Liver (tissue), 9 donors: Measurements from ENCODE around the gene BLID. TPM values are rescaled to one million over a fixed set of nuclear protein-coding genes. Genes with fewer than 3 reads are reported as not detected.
A peak's percentile ranks its signal among the peaks of the same experiment; 100 is the strongest.

Source experiments
- DNase-seq: peaks from one replicate; pipeline ENCODE4 v3.0.0-alpha.2; 2017; ENCODE audit warnings: low spot score
- H3K27ac ChIP-seq, 2 donors: one replicate each; pipeline ENCODE4 v1.7.0; 2013; ENCODE audit warnings: inconsistent platforms in 2 of 2, low read length in 2 of 2, control low read depth in 1 of 2, low read depth in 1 of 2, mild to moderate bottlenecking in 1 of 2
- H3K27me3 ChIP-seq, 4 donors: one replicate each; pipeline versions ENCODE4 v1.6.1 to v1.7.0; 2013; ENCODE audit warnings: low read length in 3 of 4, inconsistent platforms in 1 of 4, mild to moderate bottlenecking in 1 of 4, moderate library complexity in 1 of 4; ENCODE audit not compliant: control insufficient read depth in 4 of 4, insufficient read depth in 4 of 4
- H3K36me3 ChIP-seq, 4 donors: one replicate each; pipeline versions ENCODE4 v1.6.1 to v1.7.0; 2013; ENCODE audit warnings: low read length in 3 of 4, mild to moderate bottlenecking in 3 of 4, low read depth in 1 of 4, moderate library complexity in 1 of 4; ENCODE audit not compliant: control insufficient read depth in 4 of 4, insufficient read depth in 3 of 4
- H3K4me1 ChIP-seq, 4 donors: one replicate each; pipeline versions ENCODE4 v1.6.1 to v1.7.0; 2013; ENCODE audit warnings: low read length in 3 of 4, mild to moderate bottlenecking in 3 of 4, moderate library complexity in 1 of 4; ENCODE audit not compliant: control insufficient read depth in 4 of 4, insufficient read depth in 4 of 4
- H3K4me3 ChIP-seq, 3 donors: one replicate each; pipeline versions ENCODE4 v1.6.1 to v1.7.0; 2013; ENCODE audit warnings: low read length in 3 of 3, control low read depth in 1 of 3, low read depth in 1 of 3, mild to moderate bottlenecking in 1 of 3
- H3K9ac ChIP-seq, 2 donors: one replicate each; pipeline ENCODE4 v1.7.0; 2013; ENCODE audit warnings: low read length in 2 of 2, mild to moderate bottlenecking in 2 of 2, moderate library complexity in 2 of 2, control low read depth in 1 of 2, low read depth in 1 of 2
- H3K9me3 ChIP-seq, 4 donors: one replicate each; pipeline versions ENCODE4 v1.6.1 to v1.7.0; 2013; ENCODE audit warnings: low read length in 3 of 4; ENCODE audit not compliant: control insufficient read depth in 4 of 4
- CTCF ChIP-seq: fragments of 150-350 bp; IDR thresholded peaks from 2 replicates; pipeline ENCODE4 v1.5.1; 2017; ENCODE audit warnings: improper control_type of control experiment, low read depth, low read length; ENCODE audit not compliant: missing input control
- EGR1 ChIP-seq, 2 donors: IDR thresholded peaks; 2 replicates each; pipeline ENCODE4 v1.6.1; 2016 to 2018; ENCODE audit warnings: antibody characterized with exemption in 2 of 2, low read depth in 2 of 2
- FOXA1 ChIP-seq: IDR thresholded peaks from 2 replicates; pipeline ENCODE4 v1.6.1; 2016; ENCODE audit warnings: antibody characterized with exemption
- GABPA ChIP-seq, 2 donors: IDR thresholded peaks in 1 of 2; conservative IDR thresholded peaks in 1 of 2; 2 replicates each; pipeline ENCODE4 v1.6.1; 2016; ENCODE audit warnings: antibody characterized with exemption in 2 of 2, mild to moderate bottlenecking in 1 of 2, moderate library complexity in 1 of 2
- HNF4A ChIP-seq, 2 donors: conservative IDR thresholded peaks; 2 replicates each; pipeline ENCODE4 v1.6.1; 2016; ENCODE audit warnings: antibody characterized with exemption in 2 of 2, mild to moderate bottlenecking in 2 of 2
- HNF4G ChIP-seq: IDR thresholded peaks from 2 replicates; pipeline ENCODE4 v1.6.1; 2016; ENCODE audit warnings: antibody characterized with exemption
- JUND ChIP-seq, 2 donors: IDR thresholded peaks; 2 replicates each; pipeline ENCODE4 v1.6.1; 2016; ENCODE audit warnings: antibody characterized with exemption in 2 of 2
- NR2F2 ChIP-seq: IDR thresholded peaks from 2 replicates; pipeline ENCODE4 v1.6.1; 2016; ENCODE audit warnings: antibody characterized with exemption
- RAD21 ChIP-seq, 2 donors: IDR thresholded peaks; 2 replicates each; pipeline ENCODE4 v1.6.1; 2016; ENCODE audit warnings: antibody characterized with exemption in 2 of 2, mild to moderate bottlenecking in 2 of 2
- REST ChIP-seq: IDR thresholded peaks from 2 replicates; pipeline ENCODE4 v1.6.1; 2016; ENCODE audit warnings: antibody characterized with exemption, mild to moderate bottlenecking
- RXRA ChIP-seq, 2 donors: IDR thresholded peaks; 2 replicates each; pipeline ENCODE4 v1.6.1; 2017 to 2018; ENCODE audit warnings: antibody characterized with exemption in 2 of 2, mild to moderate bottlenecking in 1 of 2
- SP1 ChIP-seq: IDR thresholded peaks from 2 replicates; pipeline ENCODE4 v1.6.1; 2018; ENCODE audit warnings: antibody characterized with exemption, mild to moderate bottlenecking
- TAF1 ChIP-seq: conservative IDR thresholded peaks from 2 replicates; pipeline ENCODE4 v1.6.1; 2016; ENCODE audit warnings: antibody characterized with exemption, mild to moderate bottlenecking
- YY1 ChIP-seq: IDR thresholded peaks from 2 replicates; pipeline ENCODE4 v1.6.1; 2016; ENCODE audit warnings: antibody characterized with exemption, mild to moderate bottlenecking
- WGBS: extraction: QIAGEN DNeasy Blood & Tissue Kit; methylation state at CpG from one replicate; pipeline ENCODE4 v1.1.7; 2013; 5-methylcytosine and 5-hydroxymethylcytosine counted together
- polyA plus RNA-seq, 2 donors: library from polyadenylated mRNA; stranded (reverse) in 1 of 2; unstranded in 1 of 2; fragments of 200-250 nt in 1 of 2; fragments of >200 nt in 1 of 2; fragmentation: Nextera tagmentation in 1 of 2; extraction: Ambion mirVana in 1 of 2; gene quantifications; one replicate each; pipeline versions ENCODE4 v1.2.1 to v1.2.3, GENCODE V29; 2013 to 2015
- total RNA-seq, 2 donors: library from RNA; depleted of rRNA; stranded (reverse); fragments of >200 nt; gene quantifications; one replicate each; pipeline ENCODE4 v1.2.3, GENCODE V29; 2014
- TF ChIP-seq, protein P1 (sequence below): IDR thresholded peaks from 2 replicates; pipeline ENCODE4 v1.6.1; 2016; ENCODE audit warnings: antibody characterized with exemption
- TF ChIP-seq, protein P2 (sequence below): IDR thresholded peaks from 2 replicates; pipeline ENCODE4 v1.6.1; 2016; ENCODE audit warnings: antibody characterized with exemption
- TF ChIP-seq, protein P3 (sequence below): IDR thresholded peaks from 2 replicates; pipeline ENCODE4 v1.6.1; 2016; ENCODE audit warnings: antibody characterized with exemption
- donor health status: healthy.
- donor health status: healthy.
- donor health status: healthy.
- donor health status: healthy.
- donor health status: healthy.

Gene BLID
- total and polyA plus RNA-seq, 4 donors = 0.18 to 0.84 (median 0.33) TPM; not detected in 1

GRCh38 chr11:122100037-122100755 lies 15.8 kb downstream of the BLID start:
- no peak overlapping the region for H3K27ac ChIP-seq
- H3K9me3 ChIP-seq = no peaks in the 10 kb centered on the region
- TF ChIP-seq GABPA (IDR thresholded peaks at IDR 0.05 in 1 of 2, conservative IDR thresholded peaks at IDR 0.05 in 1 of 2) (no peak), SP1 (no peak), EGR1 (IDR thresholded peaks at IDR 0.05; ENCODE audit: low read depth in 2 of 2) (no peak), TAF1 (no peak), RAD21 (IDR thresholded peaks at IDR 0.05) (no peak), HNF4A (conservative IDR thresholded peaks at IDR 0.05) (no peak), REST (no peak)
- TF ChIP-seq, protein P1, sequence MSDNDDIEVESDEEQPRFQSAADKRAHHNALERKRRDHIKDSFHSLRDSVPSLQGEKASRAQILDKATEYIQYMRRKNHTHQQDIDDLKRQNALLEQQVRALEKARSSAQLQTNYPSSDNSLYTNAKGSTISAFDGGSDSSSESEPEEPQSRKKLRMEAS = no peak
- no peaks in the 10 kb centered on the region for H3K36me3 ChIP-seq
- 67% methylated on average over 27 of the region's 27 CpGs for WGBS
- H3K4me3 ChIP-seq = peak overlapping the region in 1 of 3 donors; percentile 27
- no peak for DNase-seq
- no peaks in the 10 kb centered on the region for H3K4me1 ChIP-seq
- no peaks in the 10 kb centered on the region for H3K27me3 ChIP-seq
- H3K9ac ChIP-seq = no peak overlapping the region

DNA sequence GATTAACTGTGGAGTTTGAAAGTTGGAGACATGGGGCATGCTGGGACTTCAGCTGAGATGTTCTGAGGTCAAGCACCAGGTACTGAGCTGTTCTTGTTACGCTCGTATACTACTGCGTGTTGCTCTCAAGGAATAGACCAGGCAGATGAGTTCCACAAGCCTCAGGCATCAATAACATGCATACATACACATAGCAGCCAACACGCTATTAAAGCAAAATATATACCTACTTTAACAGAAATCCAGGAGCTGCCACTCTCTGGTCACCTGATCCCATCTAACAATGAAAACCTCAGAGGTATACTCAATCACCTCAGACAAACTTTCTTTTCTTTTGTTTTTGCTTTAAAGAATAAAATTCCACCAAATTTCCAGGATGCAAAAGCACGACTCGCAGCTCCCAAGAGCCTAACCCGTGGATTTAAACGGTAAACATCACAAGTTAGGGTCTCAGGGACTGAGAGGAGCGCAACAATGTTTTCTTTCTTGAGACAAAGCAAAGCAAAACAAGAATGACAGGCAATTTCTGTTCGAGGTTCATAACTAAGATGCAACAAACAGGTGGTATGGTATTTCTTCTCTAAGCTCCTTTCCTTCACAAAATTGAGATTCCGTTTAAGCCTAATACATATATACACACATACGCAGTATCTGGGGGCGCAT lies 16.5 kb downstream of the BLID start:
- no peak overlapping the region for H3K9ac ChIP-seq
- no peaks in the 10 kb centered on the region for H3K4me1 ChIP-seq
- H3K27me3 ChIP-seq = no peaks in the 10 kb centered on the region
- no peak overlapping the region for H3K4me3 ChIP-seq
- TF ChIP-seq, protein P2, sequence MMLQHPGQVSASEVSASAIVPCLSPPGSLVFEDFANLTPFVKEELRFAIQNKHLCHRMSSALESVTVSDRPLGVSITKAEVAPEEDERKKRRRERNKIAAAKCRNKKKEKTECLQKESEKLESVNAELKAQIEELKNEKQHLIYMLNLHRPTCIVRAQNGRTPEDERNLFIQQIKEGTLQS = no peak
- TF ChIP-seq FOXA1 = no peak
- TF ChIP-seq, protein P3, sequence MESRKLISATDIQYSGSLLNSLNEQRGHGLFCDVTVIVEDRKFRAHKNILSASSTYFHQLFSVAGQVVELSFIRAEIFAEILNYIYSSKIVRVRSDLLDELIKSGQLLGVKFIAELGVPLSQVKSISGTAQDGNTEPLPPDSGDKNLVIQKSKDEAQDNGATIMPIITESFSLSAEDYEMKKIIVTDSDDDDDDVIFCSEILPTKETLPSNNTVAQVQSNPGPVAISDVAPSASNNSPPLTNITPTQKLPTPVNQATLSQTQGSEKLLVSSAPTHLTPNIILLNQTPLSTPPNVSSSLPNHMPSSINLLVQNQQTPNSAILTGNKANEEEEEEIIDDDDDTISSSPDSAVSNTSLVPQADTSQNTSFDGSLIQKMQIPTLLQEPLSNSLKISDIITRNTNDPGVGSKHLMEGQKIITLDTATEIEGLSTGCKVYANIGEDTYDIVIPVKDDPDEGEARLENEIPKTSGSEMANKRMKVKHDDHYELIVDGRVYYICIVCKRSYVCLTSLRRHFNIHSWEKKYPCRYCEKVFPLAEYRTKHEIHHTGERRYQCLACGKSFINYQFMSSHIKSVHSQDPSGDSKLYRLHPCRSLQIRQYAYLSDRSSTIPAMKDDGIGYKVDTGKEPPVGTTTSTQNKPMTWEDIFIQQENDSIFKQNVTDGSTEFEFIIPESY = no peak
- TF ChIP-seq GABPA (IDR thresholded peaks at IDR 0.05 in 1 of 2, conservative IDR thresholded peaks at IDR 0.05 in 1 of 2) = no peak
- TF ChIP-seq TAF1 = no peak
- TF ChIP-seq SP1 = no peak
- no peak for TF ChIP-seq HNF4G
- no peak for TF ChIP-seq REST
- no peak for TF ChIP-seq NR2F2
- no peak for TF ChIP-seq YY1
- no peak for TF ChIP-seq RXRA (IDR thresholded peaks at IDR 0.05)
- TF ChIP-seq EGR1 (IDR thresholded peaks at IDR 0.05; ENCODE audit: low read depth in 2 of 2) = no peak
- TF ChIP-seq RAD21 (IDR thresholded peaks at IDR 0.05) = no peak
- TF ChIP-seq, protein P1 = no peak
- TF ChIP-seq JUND (IDR thresholded peaks at IDR 0.05) = no peak
- no peak for TF ChIP-seq CTCF
- no peak for TF ChIP-seq HNF4A (conservative IDR thresholded peaks at IDR 0.05)
- WGBS = 83% methylated on average over 13 of the region's 13 CpGs
- DNase-seq = no peak
- H3K36me3 ChIP-seq = no peaks in the 10 kb centered on the region
- no peak overlapping the region for H3K27ac ChIP-seq
- H3K9me3 ChIP-seq = no peaks in the 10 kb centered on the region
